Measurements from ENCODE around the gene CDH16. TPM values are rescaled to one million over a fixed set of nuclear protein-coding genes. Genes with fewer than 3 reads are reported as not detected.
A peak's percentile ranks its signal among the peaks of the same experiment; 100 is the strongest.

The CDH16 gene
- total and polyA plus RNA-seq, 2 of the 13 experiments (the other 11 are each of a cell fraction or from before 2014, with no cell fraction given), result 2.7 to 3.9 TPM

GRCh38 chr16:66880288-66881013 lies 38.2 kb downstream of the CDH16 start, which contains the start of gene PDP2 (continued):
- peak; percentile 84; the same call in 1 of the 2 replicates for TF ChIP-seq BRF2 (CRISPR knock-in tag; IDR thresholded peaks at IDR 0.05)
- TF ChIP-seq FOXJ3 (CRISPR knock-in tag; IDR thresholded peaks at IDR 0.05; ENCODE audit: borderline replicate concordance), result peak; percentile 61
- peak; percentile 86 for TF ChIP-seq XBP1 (CRISPR knock-in tag; IDR thresholded peaks at IDR 0.05)
- TF ChIP-seq ZNF639 (CRISPR knock-in tag; conservative IDR thresholded peaks at IDR 0.05), result 0 out of 2 replicates have a peak, but pooled peaks have one; percentile 18
- peak; percentile 98 for TF ChIP-seq ZGPAT (CRISPR knock-in tag; IDR thresholded peaks at IDR 0.05)
- peak; percentile 56; the same call in 1 of the 2 replicates for TF ChIP-seq ZNF362 (CRISPR knock-in tag; IDR thresholded peaks at IDR 0.05; ENCODE audit: borderline replicate concordance)
- TF ChIP-seq GATA4 (IDR thresholded peaks at IDR 0.05; ENCODE audit: borderline replicate concordance, low read depth), result no peak
- peak; percentile 4; the same call in 1 of the 2 replicates for TF ChIP-seq HMG20A (CRISPR knock-in tag; IDR thresholded peaks at IDR 0.05; ENCODE audit: borderline replicate concordance)
- peak; percentile 94 for TF ChIP-seq ZNF761 (CRISPR knock-in tag; conservative IDR thresholded peaks at IDR 0.05)
- peak; percentile 82 for TF ChIP-seq ZNF441 (CRISPR knock-in tag; IDR thresholded peaks at IDR 0.05; ENCODE audit: borderline replicate concordance)
- TF ChIP-seq ZBTB49 (CRISPR knock-in tag; IDR thresholded peaks at IDR 0.05; ENCODE audit: borderline replicate concordance), result 0 out of 2 replicates have a peak, but pooled peaks have one; percentile 26
- peak; percentile 78 for TF ChIP-seq ZNF770 (CRISPR knock-in tag; IDR thresholded peaks at IDR 0.05)
- TF ChIP-seq E2F1 (CRISPR knock-in tag; IDR thresholded peaks at IDR 0.05), result peak; percentile 96
- peak; percentile 57 for TF ChIP-seq HIC2 (CRISPR knock-in tag; IDR thresholded peaks at IDR 0.05; ENCODE audit: low read depth)

All from HepG2 (cell line).